Prostate gland (tissue), 2 donors: ENCODE results near the gene NXPE3. TPM values are rescaled to one million over a fixed set of nuclear protein-coding genes. Genes with fewer than 3 reads are reported as not detected.
"Not testable (repeated sequence)": the region's sequence is repeated elsewhere in the genome, so short reads cannot be mapped to it uniquely, and the experiment has no call there.

Experiments used
- DNase-seq: peaks from one replicate; pipeline ENCODE4 v3.0.0-alpha.2; 2019; ENCODE audit warnings: low spot score
- H3K27ac ChIP-seq, 2 donors: fragments of 200-600 bp; sonication (generic); 2 replicates each; pipeline ENCODE4 v1.5.1; 2017 to 2019
- H3K27me3 ChIP-seq: fragments of 200-600 bp; sonication (generic); replicated peaks from 2 replicates; pipeline ENCODE4 v1.5.1; 2019; ENCODE audit not compliant: insufficient read depth
- H3K36me3 ChIP-seq, 2 donors: fragments of 200-600 bp; sonication (generic); 1 replicate in 1 of 2; 2 replicates in 1 of 2; pipeline versions ENCODE4 v1.5.1 to v1.8.1; 2017 to 2019
- H3K4me1 ChIP-seq: fragments of 200-600 bp; sonication (generic); replicated peaks from 2 replicates; pipeline ENCODE4 v1.5.1; 2019
- H3K4me3 ChIP-seq, 2 donors: fragments of 200-600 bp; sonication (generic); 2 replicates each; pipeline ENCODE4 v1.5.1; 2017 to 2019
- H3K9me3 ChIP-seq: fragments of 200-600 bp; sonication (generic); 2 replicates; pipeline ENCODE4 v1.5.1; 2017
- CTCF ChIP-seq, 4 experiments: fragments of 200-600 bp in 2 of 4; fragments of 450-650 bp in 2 of 4; sonication (generic) in 2 of 4; IDR thresholded peaks; 1 replicate in 3 of 4; 2 replicates in 1 of 4; pipeline ENCODE4 v1.5.1; 2016 to 2019; ENCODE audit warnings: antibody characterized with exemption in 4 of 4, mild to moderate bottlenecking in 2 of 4, moderate library complexity in 2 of 4
- POLR2A ChIP-seq: fragments of 450-650 bp; IDR thresholded peaks from one replicate; pipeline ENCODE4 v1.6.1; 2016; ENCODE audit warnings: antibody characterized with exemption, mild to moderate bottlenecking
- POLR2AphosphoS5 ChIP-seq: sonication (generic); formaldehyde crosslinking; IDR thresholded peaks from one replicate; pipeline ENCODE4 v1.6.1; 2017; ENCODE audit warnings: antibody characterized with exemption
- WGBS: methylation state at CpG from one replicate; pipeline ENCODE4 v1.1.5; 2018; 5-methylcytosine and 5-hydroxymethylcytosine counted together
- intact Hi-C: fragments of 100-400 bp; cut with DNase I; formaldehyde crosslinking; loops from one replicate; pipeline ENCODE4 v1.14.2; 2022
- total RNA-seq, 2 donors: library from RNA; depleted of rRNA; stranded (reverse); fragments of >200 nt; gene quantifications; one replicate each; pipeline ENCODE4 v1.1.0, GENCODE V29; 2016

The NXPE3 gene
- total RNA-seq, 2 donors from 2014 or later: 7.8 to 14.1 TPM

DNA sequence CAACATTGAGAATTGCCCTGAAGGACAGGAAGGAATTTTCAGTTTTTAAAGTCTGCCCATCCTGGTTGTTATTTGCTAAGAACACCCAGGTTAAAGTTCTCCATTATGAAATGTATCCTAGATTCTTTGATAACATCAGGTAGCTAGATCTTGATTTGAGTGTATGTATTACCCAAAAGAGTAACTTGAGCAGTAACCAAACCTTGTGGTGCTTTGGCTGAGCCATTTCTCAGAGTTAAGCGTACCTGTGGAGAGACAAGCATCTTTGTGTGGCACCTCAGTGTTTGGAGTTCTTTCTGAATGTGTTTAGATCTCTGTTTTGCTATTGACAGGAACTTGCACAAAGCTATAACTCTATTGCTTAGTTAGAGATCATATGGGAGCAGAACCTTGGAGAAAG, 34.2 kb upstream of the NXPE3 start:
- Histone ChIP-seq H3K4me3 (no peak overlapping the region), H3K36me3 (no peaks in the 10 kb centered on the region), H3K9me3 (no peaks in the 10 kb centered on the region), H3K27ac (no peak overlapping the region), H3K27me3 (no peaks in the 10 kb centered on the region), H3K4me1 (no peaks in the 10 kb centered on the region)
- TF ChIP-seq CTCF (IDR thresholded peaks at IDR 0.05) (no peak), POLR2A (no peak)
- WGBS: 28% methylated on average over 1 of the region's 1 CpG
- intact Hi-C loops: no loop called here
- no peak for DNase-seq

GRCh38 chr3:101745934-101746333, 33.1 kb upstream of the NXPE3 start:
- DNase-seq, H3K27ac ChIP-seq, H3K36me3 ChIP-seq, H3K27me3 ChIP-seq, H3K4me3 ChIP-seq, H3K9me3 ChIP-seq, intact Hi-C loops, H3K4me1 ChIP-seq: not testable (repeated sequence)
- WGBS: 100% methylated on average over 1 of the region's 1 CpG

GRCh38 chr3:101753386-101754113, 25.5 kb upstream of the NXPE3 start:
- not testable (repeated sequence) for DNase-seq, H3K9me3 ChIP-seq

DNA sequence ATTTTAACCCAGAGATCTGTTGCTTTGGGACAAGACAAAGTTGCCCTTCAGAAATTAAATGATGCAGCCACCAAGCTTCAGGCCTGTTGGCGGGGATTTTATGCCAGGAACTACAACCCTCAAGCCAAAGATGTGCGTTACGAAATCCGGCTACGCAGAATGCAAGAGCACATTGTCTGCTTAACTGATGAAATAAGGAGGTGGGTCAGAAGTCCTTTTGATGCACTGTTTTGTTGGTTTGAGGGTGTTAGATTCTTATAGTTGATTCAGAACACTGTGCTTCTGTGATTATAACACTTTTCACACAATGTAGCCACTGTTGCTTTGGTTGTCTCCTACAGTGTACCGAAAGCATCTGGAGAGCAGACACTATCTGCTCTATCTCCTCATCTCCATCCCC, 20.8 kb upstream of the NXPE3 start:
- no peaks in the 10 kb centered on the region for H3K27me3 ChIP-seq
- TF ChIP-seq POLR2AphosphoS5 (no peak), POLR2A (no peak), CTCF (IDR thresholded peaks at IDR 0.05) (no peak)
- DNase-seq: no peak
- 90% methylated on average over 6 of the region's 6 CpGs for WGBS
- H3K9me3 ChIP-seq: no peaks in the 10 kb centered on the region
- intact Hi-C loops: no loop called here
- no peaks in the 10 kb centered on the region for H3K36me3 ChIP-seq
- H3K4me1 ChIP-seq: no peaks in the 10 kb centered on the region
- no peak overlapping the region for H3K4me3 ChIP-seq
- H3K27ac ChIP-seq: no peak overlapping the region

More at GRCh38 chr3:101753386-101754113, 25.5 kb upstream of the NXPE3 start:
- intact Hi-C loops, H3K4me1 ChIP-seq, H3K36me3 ChIP-seq, H3K27me3 ChIP-seq, H3K4me3 ChIP-seq, H3K27ac ChIP-seq: not testable (repeated sequence)
- WGBS: 89% methylated on average over 22 of the region's 23 CpGs

DNA sequence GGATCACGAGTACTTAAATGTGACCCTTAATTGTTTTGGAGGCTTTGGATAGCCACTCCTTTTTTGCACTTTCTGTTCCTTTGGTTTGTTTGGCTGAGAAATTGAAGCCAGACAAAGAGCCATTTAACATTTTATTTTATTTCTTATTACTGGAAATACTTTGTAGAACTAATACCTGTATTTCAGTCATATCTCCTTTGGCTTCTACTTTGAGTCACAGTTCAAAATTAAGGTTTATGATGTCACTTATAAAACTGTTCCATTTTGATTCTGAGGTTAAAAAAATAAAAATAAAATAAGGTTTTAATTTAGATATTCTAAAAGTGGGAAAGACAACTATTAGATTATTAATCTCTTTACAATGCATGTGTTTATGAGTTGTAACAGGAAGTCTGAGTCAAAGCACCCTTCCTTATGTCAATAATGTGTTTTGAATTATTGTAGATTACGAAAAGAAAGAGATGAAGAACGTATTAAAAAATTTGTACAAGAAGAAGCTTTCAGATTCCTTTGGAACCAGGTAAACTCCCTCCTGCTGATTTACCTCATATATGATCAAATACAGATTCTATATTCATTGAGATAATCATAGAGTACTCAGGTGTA, 16.9 kb upstream of the NXPE3 start:
- Histone ChIP-seq H3K4me3 (no peak overlapping the region), H3K9me3 (no peaks in the 10 kb centered on the region), H3K4me1 (no peaks in the 10 kb centered on the region), H3K36me3 (no peaks in the 10 kb centered on the region), H3K27me3 (no peaks in the 10 kb centered on the region), H3K27ac (no peak overlapping the region)
- intact Hi-C loops: no loop called here
- WGBS: 82% methylated on average over 3 of the region's 3 CpGs
- no peak for TF ChIP-seq POLR2A
- TF ChIP-seq CTCF (IDR thresholded peaks at IDR 0.05): no peak
- no peak for TF ChIP-seq POLR2AphosphoS5
- no peak for DNase-seq

DNA sequence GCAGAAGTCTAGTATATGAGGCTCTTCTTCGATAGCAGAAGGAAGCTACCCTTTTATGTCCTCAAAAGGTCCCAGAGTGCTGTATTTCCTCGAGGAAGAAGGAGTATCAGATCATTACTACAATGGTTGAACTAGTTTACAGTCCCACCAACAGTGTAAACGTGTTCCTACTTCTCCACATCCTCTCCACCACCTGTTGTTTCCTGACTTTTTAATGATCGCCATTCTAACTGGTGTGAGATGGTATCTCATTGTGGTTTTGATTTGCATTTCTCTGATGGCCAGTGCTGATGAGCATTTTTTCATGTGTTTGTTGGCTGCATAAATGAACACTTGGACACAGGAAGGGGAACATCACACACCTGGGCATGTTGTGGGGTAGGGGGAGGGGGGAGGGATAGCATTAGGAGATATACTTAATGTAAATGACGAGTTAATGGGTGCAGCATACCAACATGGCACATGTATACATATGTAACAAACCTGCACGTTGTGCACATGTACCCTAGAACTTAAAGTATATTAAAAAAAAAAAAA, 1.2 kb upstream of the NXPE3 start:
- 77% methylated on average over 6 of the region's 6 CpGs for WGBS
- DNase-seq, H3K9me3 ChIP-seq, H3K27me3 ChIP-seq, H3K27ac ChIP-seq, H3K36me3 ChIP-seq, H3K4me3 ChIP-seq, H3K4me1 ChIP-seq: not testable (repeated sequence)
- intact Hi-C loops: loop anchor here (2.0 to 10.0 kb wide), 2 partner anchors 91 to 203 kb away; partner anchors contain the start of genes PCNP and RPL24
